K562 (cell line): ENCODE results near the gene PRPF6. TPM values are rescaled to one million over a fixed set of nuclear protein-coding genes. Genes with fewer than 3 reads are reported as not detected.

ENCODE experiments used
- ARNT ChIP-seq, 2 experiments: fragments of 450-650 bp; IDR thresholded peaks; 2 replicates each; pipeline ENCODE4 v1.6.1; 2016; ENCODE audit warnings: mild to moderate bottlenecking in 1 of 2
- BHLHE40 ChIP-seq: IDR thresholded peaks from 2 replicates; pipeline ENCODE4 v1.6.1; 2011; ENCODE audit warnings: low read length, improper control_type of control experiment
- CBX5 ChIP-seq: IDR thresholded peaks from 2 replicates; pipeline ENCODE4 v1.6.1; 2014; ENCODE audit warnings: low read depth, borderline replicate concordance
- CCNT2 ChIP-seq: IDR thresholded peaks from 2 replicates; pipeline ENCODE4 v1.6.1; 2011; ENCODE audit warnings: borderline replicate concordance, low read depth, mild to moderate bottlenecking, moderate library complexity, mixed read lengths, low read length; ENCODE audit not compliant: insufficient read length; ENCODE audit errors: extremely low read depth
- CHD2 ChIP-seq: IDR thresholded peaks from 2 replicates; pipeline ENCODE4 v1.6.1; 2011; ENCODE audit warnings: low read depth, low read length
- ELF2 ChIP-seq: fragments of 250-450 bp; sonication (Bioruptor Pico); IDR thresholded peaks from 2 replicates; pipeline ENCODE4 v1.5.0; 2021; ENCODE audit warnings: mild to moderate bottlenecking
- GABPB1 ChIP-seq: sonication (generic); formaldehyde crosslinking; IDR thresholded peaks from 2 replicates; pipeline ENCODE4 v1.8.0; 2022; ENCODE audit warnings: mild to moderate bottlenecking, missing genetic modification reagents
- GATAD2B ChIP-seq: fragments of 450-650 bp; IDR thresholded peaks from 2 replicates; pipeline ENCODE4 v1.6.1; 2017; ENCODE audit warnings: mild to moderate bottlenecking, borderline replicate concordance
- HCFC1 ChIP-seq: IDR thresholded peaks from 2 replicates; pipeline ENCODE4 v1.6.1; 2012; ENCODE audit warnings: low read depth, low read length, improper control_type of control experiment
- MTA1 ChIP-seq: fragments of 450-650 bp; IDR thresholded peaks from 2 replicates; pipeline ENCODE4 v1.6.1; 2017; ENCODE audit warnings: borderline replicate concordance
- PTBP1 ChIP-seq: fragments of 200-400 bp; formaldehyde crosslinking; IDR thresholded peaks from 2 replicates; pipeline ENCODE4 v1.6.1; 2017; ENCODE audit warnings: low read depth, low read length
- RAD51 ChIP-seq: fragments of 450-650 bp; IDR thresholded peaks from 2 replicates; pipeline ENCODE4 v1.7.1; 2016; ENCODE audit warnings: low read depth, mild to moderate bottlenecking, borderline replicate concordance
- SMAD4 ChIP-seq: fragments of 250-450 bp; sonication (Bioruptor Pico); conservative IDR thresholded peaks from 2 replicates; pipeline ENCODE4 v1.8.0; 2021; ENCODE audit warnings: inconsistent platforms, mild to moderate bottlenecking, moderate library complexity
- THRA ChIP-seq: fragments of 450-650 bp; IDR thresholded peaks from 2 replicates; pipeline ENCODE4 v1.6.1; 2017; ENCODE audit warnings: mild to moderate bottlenecking, moderate library complexity
- VEZF1 ChIP-seq: fragments of 200-800 bp; sonication (Bioruptor generic); IDR thresholded peaks from 2 replicates; pipeline ENCODE4 v1.6.1; 2017; ENCODE audit warnings: missing genetic modification characterization, missing compliant biosample characterization
- ZBTB7A ChIP-seq: IDR thresholded peaks from 2 replicates; pipeline ENCODE4 v1.6.1; 2011; ENCODE audit warnings: low read depth, mild to moderate bottlenecking, low read length, moderate library complexity, borderline replicate concordance; ENCODE audit not compliant: control insufficient read depth
- ZFP91 ChIP-seq: sonication (generic); formaldehyde crosslinking; IDR thresholded peaks from 2 replicates; pipeline ENCODE4 v1.8.0; 2022; ENCODE audit warnings: mild to moderate bottlenecking, missing genetic modification reagents
- ZNF717 ChIP-seq: fragments of 250-450 bp; sonication (Bioruptor Pico); IDR thresholded peaks from 2 replicates; pipeline ENCODE4 v1.5.0; 2021
- polyA plus RNA-seq, 8 experiments: library from polyadenylated mRNA; depleted of rRNA in 4 of 8; stranded (reverse) in 5 of 8; unstranded in 3 of 8; fragments of >200 nt; fragmentation: Nextera tagmentation in 2 of 8; fragmentation: Illumina TruSeq in 1 of 8; extraction: Ambion mirVana in 2 of 8; extraction: Trizol in 1 of 8; gene quantifications; 2 replicates each; pipeline versions ENCODE4 v1.2.1 to v1.2.3, GENCODE V29; 2011 to 2014; ENCODE audit warnings: inconsistent platforms in 1 of 8, missing spikeins in 1 of 8
- total RNA-seq, 7 experiments: library from RNA; depleted of rRNA in 6 of 7; stranded (reverse); fragments of >200 nt in 6 of 7; fragmentation: Illumina TruSeq in 2 of 7; extraction: Trizol in 2 of 7; gene quantifications; 2 replicates each; pipeline versions ENCODE4 v1.2.1 to v1.2.3, GENCODE V29; 2011 to 2021; ENCODE audit warnings: low replicate concordance in 1 of 7
- TF ChIP-seq, protein P1 (sequence below): IDR thresholded peaks from 2 replicates; pipeline ENCODE4 v1.6.1; 2014; ENCODE audit warnings: antibody characterized with exemption
- TF ChIP-seq, protein P2 (sequence below): sonication (generic); formaldehyde crosslinking; IDR thresholded peaks from 2 replicates; pipeline ENCODE4 v1.8.0; 2022; ENCODE audit warnings: mild to moderate bottlenecking, missing genetic modification reagents, borderline replicate concordance

The PRPF6 gene
- total and polyA plus RNA-seq, 9 of the 15 experiments (the other 6 are each of a cell fraction or from before 2014, with no cell fraction given): 4.2 to 83.2 (median 59.9) TPM

- TF ChIP-seq GATAD2B (peak; percentile 64; the same call in 1 of the 2 replicates), PTBP1 (no peak), CHD2 (0 out of 2 replicates have a peak, but pooled peaks have one; percentile 20), ZNF717 (CRISPR knock-in tag) (no peak), ZFP91 (CRISPR knock-in tag) (no peak), HCFC1 (no peak), VEZF1 (CRISPR knock-in tag) (peak; percentile 92), ELF2 (peak; percentile 55; the same call in 1 of the 2 replicates), ARNT (IDR thresholded peaks at IDR 0.05) (no peak), CCNT2 (peak; percentile 79), BHLHE40 (peak; percentile 79), ZBTB7A (peak; percentile 55; the same call in 1 of the 2 replicates), SMAD4 (CRISPR knock-in tag) (peak; percentile 77), RAD51 (0 out of 2 replicates have a peak, but pooled peaks have one; percentile 11), THRA (no peak), GABPB1 (peak; percentile 33), MTA1 (no peak), CBX5 (no peak)
- TF ChIP-seq, protein P1, sequence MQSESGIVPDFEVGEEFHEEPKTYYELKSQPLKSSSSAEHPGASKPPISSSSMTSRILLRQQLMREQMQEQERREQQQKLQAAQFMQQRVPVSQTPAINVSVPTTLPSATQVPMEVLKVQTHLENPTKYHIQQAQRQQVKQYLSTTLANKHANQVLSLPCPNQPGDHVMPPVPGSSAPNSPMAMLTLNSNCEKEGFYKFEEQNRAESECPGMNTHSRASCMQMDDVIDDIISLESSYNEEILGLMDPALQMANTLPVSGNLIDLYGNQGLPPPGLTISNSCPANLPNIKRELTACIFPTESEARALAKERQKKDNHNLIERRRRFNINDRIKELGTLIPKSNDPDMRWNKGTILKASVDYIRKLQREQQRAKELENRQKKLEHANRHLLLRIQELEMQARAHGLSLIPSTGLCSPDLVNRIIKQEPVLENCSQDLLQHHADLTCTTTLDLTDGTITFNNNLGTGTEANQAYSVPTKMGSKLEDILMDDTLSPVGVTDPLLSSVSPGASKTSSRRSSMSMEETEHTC: no peak
- TF ChIP-seq, protein P2, sequence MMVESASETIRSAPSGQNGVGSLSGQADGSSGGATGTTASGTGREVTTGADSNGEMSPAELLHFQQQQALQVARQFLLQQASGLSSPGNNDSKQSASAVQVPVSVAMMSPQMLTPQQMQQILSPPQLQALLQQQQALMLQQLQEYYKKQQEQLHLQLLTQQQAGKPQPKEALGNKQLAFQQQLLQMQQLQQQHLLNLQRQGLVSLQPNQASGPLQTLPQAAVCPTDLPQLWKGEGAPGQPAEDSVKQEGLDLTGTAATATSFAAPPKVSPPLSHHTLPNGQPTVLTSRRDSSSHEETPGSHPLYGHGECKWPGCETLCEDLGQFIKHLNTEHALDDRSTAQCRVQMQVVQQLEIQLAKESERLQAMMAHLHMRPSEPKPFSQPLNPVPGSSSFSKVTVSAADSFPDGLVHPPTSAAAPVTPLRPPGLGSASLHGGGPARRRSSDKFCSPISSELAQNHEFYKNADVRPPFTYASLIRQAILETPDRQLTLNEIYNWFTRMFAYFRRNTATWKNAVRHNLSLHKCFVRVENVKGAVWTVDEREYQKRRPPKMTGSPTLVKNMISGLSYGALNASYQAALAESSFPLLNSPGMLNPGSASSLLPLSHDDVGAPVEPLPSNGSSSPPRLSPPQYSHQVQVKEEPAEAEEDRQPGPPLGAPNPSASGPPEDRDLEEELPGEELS (CRISPR knock-in tag): no peak
Measured at GRCh38 chr20:64079273-64080012, 98.5 kb downstream of the PRPF6 start, which contains the start of gene RGS19 (continued).
